ENCODE measurements around the gene DCC.

Gene DCC

DNA sequence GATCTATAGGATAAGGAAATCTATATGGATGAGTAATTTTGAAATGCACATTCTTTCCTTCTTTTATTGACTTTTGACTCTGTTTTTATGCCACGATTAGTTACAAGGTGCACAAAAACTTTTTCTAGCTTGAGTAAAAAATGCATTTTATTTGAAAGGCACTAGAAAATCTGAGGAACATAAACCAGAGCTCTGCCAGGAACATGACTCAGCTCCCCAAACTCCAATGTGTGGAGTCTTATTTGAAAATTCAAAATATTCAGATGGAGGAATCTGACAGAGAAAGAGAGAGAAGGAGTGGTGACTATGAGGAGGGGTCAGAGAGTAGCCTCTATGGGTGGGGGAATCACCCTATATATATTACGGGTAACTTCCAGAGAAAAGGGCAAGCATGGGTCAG is 231.0 kb downstream of the DCC start:
- TF ChIP-seq, protein P1, sequence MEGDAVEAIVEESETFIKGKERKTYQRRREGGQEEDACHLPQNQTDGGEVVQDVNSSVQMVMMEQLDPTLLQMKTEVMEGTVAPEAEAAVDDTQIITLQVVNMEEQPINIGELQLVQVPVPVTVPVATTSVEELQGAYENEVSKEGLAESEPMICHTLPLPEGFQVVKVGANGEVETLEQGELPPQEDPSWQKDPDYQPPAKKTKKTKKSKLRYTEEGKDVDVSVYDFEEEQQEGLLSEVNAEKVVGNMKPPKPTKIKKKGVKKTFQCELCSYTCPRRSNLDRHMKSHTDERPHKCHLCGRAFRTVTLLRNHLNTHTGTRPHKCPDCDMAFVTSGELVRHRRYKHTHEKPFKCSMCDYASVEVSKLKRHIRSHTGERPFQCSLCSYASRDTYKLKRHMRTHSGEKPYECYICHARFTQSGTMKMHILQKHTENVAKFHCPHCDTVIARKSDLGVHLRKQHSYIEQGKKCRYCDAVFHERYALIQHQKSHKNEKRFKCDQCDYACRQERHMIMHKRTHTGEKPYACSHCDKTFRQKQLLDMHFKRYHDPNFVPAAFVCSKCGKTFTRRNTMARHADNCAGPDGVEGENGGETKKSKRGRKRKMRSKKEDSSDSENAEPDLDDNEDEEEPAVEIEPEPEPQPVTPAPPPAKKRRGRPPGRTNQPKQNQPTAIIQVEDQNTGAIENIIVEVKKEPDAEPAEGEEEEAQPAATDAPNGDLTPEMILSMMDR (IDR thresholded peaks at IDR 0.05; ENCODE audit: control insufficient read depth, extremely low read depth, insufficient read depth) = no peak
- DNase-seq (ENCODE audit: low read depth) = no peak
- no peak overlapping the region for H3K4me3 ChIP-seq (ENCODE audit: low read depth, low read length)

GRCh38 chr18:52572036-52573000 is 232.3 kb downstream of the DCC start:
- no peak overlapping the region for H3K4me3 ChIP-seq (ENCODE audit: low read depth, low read length)
- TF ChIP-seq, protein P1 (IDR thresholded peaks at IDR 0.05; ENCODE audit: control insufficient read depth, extremely low read depth, insufficient read depth) = no peak
- DNase-seq (ENCODE audit: low read depth) = peak; percentile 8

- no peak for DNase-seq (ENCODE audit: low read depth)
- TF ChIP-seq, protein P1 (IDR thresholded peaks at IDR 0.05; ENCODE audit: control insufficient read depth, extremely low read depth, insufficient read depth) = no peak
- H3K4me3 ChIP-seq (ENCODE audit: low read depth, low read length) = no peak overlapping the region
Observed at GRCh38 chr18:52577795-52578194, 237.8 kb downstream of the DCC start.

DNA sequence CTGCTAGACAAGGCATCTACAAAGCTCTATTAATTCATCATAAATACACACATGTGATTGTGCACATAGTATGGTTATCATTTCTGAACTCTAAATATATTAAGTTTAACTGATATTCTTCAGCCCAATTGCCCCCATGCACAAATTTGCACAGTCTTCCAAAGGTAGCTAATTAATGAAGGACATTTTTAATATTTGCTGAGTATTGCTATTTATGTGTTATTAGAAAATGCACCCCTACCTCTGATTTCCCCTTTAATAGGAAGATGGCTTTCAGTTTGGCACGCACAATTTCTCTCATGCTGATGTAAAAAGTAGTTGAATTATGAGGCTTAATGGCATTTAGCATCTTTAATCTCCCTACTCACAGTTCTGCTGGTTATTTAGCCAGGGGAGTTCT is 242.1 kb downstream of the DCC start:
- TF ChIP-seq, protein P1 (IDR thresholded peaks at IDR 0.05; ENCODE audit: control insufficient read depth, extremely low read depth, insufficient read depth) = no peak
- no peak for DNase-seq (ENCODE audit: low read depth)
- no peak overlapping the region for H3K4me3 ChIP-seq (ENCODE audit: low read depth, low read length)

DNA sequence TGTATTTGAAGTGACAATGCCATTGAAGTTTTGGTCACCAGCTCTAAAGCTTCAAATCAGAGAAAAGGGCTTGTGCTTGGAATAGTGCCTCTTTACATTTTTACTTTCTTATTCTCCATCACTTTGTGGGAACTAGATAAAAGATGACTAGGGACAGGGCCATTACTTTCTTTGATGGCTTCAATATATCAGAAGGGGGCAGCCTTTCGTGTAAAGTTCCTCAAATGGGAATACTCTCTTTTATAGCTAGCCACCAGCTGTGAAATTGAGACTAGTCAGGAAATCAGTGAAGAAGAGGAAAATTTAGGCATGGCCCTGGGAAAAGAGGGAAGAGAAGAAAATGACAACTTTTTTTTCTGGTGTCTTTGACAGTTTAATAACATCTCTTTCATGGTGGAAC is 242.5 kb downstream of the DCC start:
- DNase-seq (ENCODE audit: low read depth) = no peak
- TF ChIP-seq, protein P1 (IDR thresholded peaks at IDR 0.05; ENCODE audit: control insufficient read depth, extremely low read depth, insufficient read depth) = no peak
- H3K4me3 ChIP-seq (ENCODE audit: low read depth, low read length) = no peak overlapping the region

DNA sequence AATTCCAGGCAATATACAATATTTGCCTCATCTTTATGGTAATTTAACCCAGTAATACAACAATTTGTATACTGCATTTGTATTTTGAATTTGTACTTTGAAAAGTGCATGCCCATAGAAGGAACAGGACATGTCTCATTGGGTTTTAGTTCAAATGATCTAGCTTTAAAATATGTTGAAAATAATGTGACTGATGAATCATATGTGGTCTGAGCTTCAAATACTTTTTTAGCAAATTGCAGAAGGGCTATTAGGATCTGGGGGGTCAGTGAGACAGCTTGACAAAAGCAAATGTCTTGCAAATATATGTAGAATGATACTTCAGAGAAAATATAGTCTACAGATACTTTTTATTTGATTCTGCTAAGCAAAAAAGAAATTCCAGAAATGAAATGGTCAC is 248.9 kb downstream of the DCC start:
- H3K4me3 ChIP-seq (ENCODE audit: low read depth, low read length) = no peak overlapping the region
- TF ChIP-seq, protein P1 (IDR thresholded peaks at IDR 0.05; ENCODE audit: control insufficient read depth, extremely low read depth, insufficient read depth) = no peak
- DNase-seq (ENCODE audit: low read depth) = no peak
